ENCODE measurements around the gene HELLS. TPM values are rescaled to one million over a fixed set of nuclear protein-coding genes. Genes with fewer than 3 reads are reported as not detected.

The HELLS gene
- total and polyA plus RNA-seq, 2 of the 4 experiments (the other 2 are of a cell fraction), result 15.9 to 29.8 TPM

- H3K23ac ChIP-seq (ENCODE audit: low read depth, low read length), result no peak overlapping the region
- H3K14ac ChIP-seq (replicated peaks; ENCODE audit: low read depth, low read length), result no peak overlapping the region
- ATAC-seq (ENCODE audit: low read depth) (no peak), DNase-seq (no peak)
- H3K9me1 ChIP-seq (ENCODE audit: insufficient read depth, low read length), result no peaks in the 10 kb centered on the region; the same call in 1 of the 2 replicates
- dilution Hi-C loops (cut with HindIII; ENCODE audit: low sequenced_read_pairs, unreplicated experiment), result no loop called here
- no peak overlapping the region for H4K91ac ChIP-seq (ENCODE audit: insufficient read depth, low read depth, low read length)
- H3K4me2 ChIP-seq (ENCODE audit: low read depth, low read length), result no peak overlapping the region
- no peaks in the 10 kb centered on the region for H3K27me3 ChIP-seq (ENCODE audit: control insufficient read depth, insufficient read depth, low read length)
- H4K20me1 ChIP-seq (ENCODE audit: insufficient read depth, low read length), result no peaks in the 10 kb centered on the region
- POLR2A ChIA-PET (ENCODE audit: unreplicated experiment), result no interaction called here
- no peak overlapping the region for H4K5ac ChIP-seq (ENCODE audit: low read depth, low read length)
- no peak overlapping the region for H3K4ac ChIP-seq (ENCODE audit: low read depth, low read length)
- H2AK5ac ChIP-seq (ENCODE audit: low read depth, low read length), result no peak overlapping the region
- H3K79me1 ChIP-seq (ENCODE audit: low read depth in 1 of 2, low read length in 2 of 2), result no peaks in the 10 kb centered on the region
- no peak overlapping the region for H2AFZ ChIP-seq (replicated peaks; ENCODE audit: low read length, poor library complexity)
- H3K27ac ChIP-seq (ENCODE audit: insufficient read depth, low read length), result no peak overlapping the region
- no peak overlapping the region for H2AK9ac ChIP-seq (replicated peaks; ENCODE audit: low read depth, low read length, poor library complexity)
- intact Hi-C loops (cut with micrococcal nuclease), result no loop called here
- H3K9me3 ChIP-seq (ENCODE audit: control insufficient read depth, insufficient read depth, low read length), result no peaks in the 10 kb centered on the region
- no peak for TF ChIP-seq MAZ (IDR thresholded peaks at IDR 0.05; ENCODE audit: borderline replicate concordance, low read depth, low read length)
- TF ChIP-seq CTCF (conservative IDR thresholded peaks at IDR 0.05; ENCODE audit: low read depth, low read length), result no peak
- TF ChIP-seq MAFK (IDR thresholded peaks at IDR 0.05; ENCODE audit: low read depth, low read length), result no peak
- TF ChIP-seq BHLHE40 (IDR thresholded peaks at IDR 0.05; ENCODE audit: low read depth, low read length), result no peak
- no peak for TF ChIP-seq RAD21 (IDR thresholded peaks at IDR 0.05; ENCODE audit: low read length)
- no peak for TF ChIP-seq ELK1 (IDR thresholded peaks at IDR 0.05; ENCODE audit: borderline replicate concordance, low read depth, low read length)
- TF ChIP-seq POLR2A (IDR thresholded peaks at IDR 0.05; ENCODE audit: low read depth, low read length), result no peak
- TF ChIP-seq NFE2L2 (IDR thresholded peaks at IDR 0.05; ENCODE audit: low read depth, low read length), result no peak
- no peak overlapping the region for H2BK5ac ChIP-seq (ENCODE audit: low read depth, low read length, poor library complexity, severe bottlenecking)
- H3K4me3 ChIP-seq (ENCODE audit: insufficient read depth, low read depth, low read length), result no peak overlapping the region
- no peak overlapping the region for H2BK20ac ChIP-seq (ENCODE audit: low read depth, low read length)
- BruUV-seq (replicated peaks), result no TSS peak
- H2BK120ac ChIP-seq (ENCODE audit: low read depth, low read length), result no peak overlapping the region
- H3K18ac ChIP-seq (ENCODE audit: low read depth, low read length), result no peak overlapping the region
- no peak overlapping the region for H3K9ac ChIP-seq (ENCODE audit: low read depth, low read length)
- H3K4me1 ChIP-seq (ENCODE audit: control insufficient read depth, insufficient read depth, low read length), result no peaks in the 10 kb centered on the region
- no peak overlapping the region for H3K56ac ChIP-seq (ENCODE audit: extremely low read depth, insufficient read depth, low read length)
- no peak overlapping the region for H2BK15ac ChIP-seq (ENCODE audit: low read depth, low read length)
- no peaks in the 10 kb centered on the region; the same call in 1 of the 2 replicates for H3K36me3 ChIP-seq (ENCODE audit: control insufficient read depth, insufficient read depth, low read length)
- in situ Hi-C loops (cut with MboI; ENCODE audit: low sequenced_read_pairs), result no loop called here
- H4K8ac ChIP-seq (ENCODE audit: low read depth in 2 of 2, low read length in 2 of 2), result no peak overlapping the region
- CTCF ChIA-PET, result no interaction called here
Observed at GRCh38 chr10:94583124-94583523, 37.5 kb downstream of the HELLS start.

All from IMR-90 (cell line).